Tibial nerve (tissue), 4 donors: ENCODE measurements around the gene KCNJ6.

Source experiments
- EP300 ChIP-seq, 2 donors: sonication (generic); formaldehyde crosslinking; IDR thresholded peaks; one replicate each; pipeline ENCODE4 v1.6.1; 2017; ENCODE audit warnings: antibody characterized with exemption in 2 of 2, mild to moderate bottlenecking in 1 of 2
- POLR2A ChIP-seq, 2 donors: fragments of 450-650 bp; IDR thresholded peaks; one replicate each; pipeline ENCODE4 v1.6.1; 2017; ENCODE audit warnings: antibody characterized with exemption in 2 of 2, mild to moderate bottlenecking in 2 of 2, moderate library complexity in 2 of 2
- TF ChIP-seq, protein P1 (sequence below), 5 experiments: fragments of 200-600 bp in 3 of 5; fragments of 450-650 bp in 2 of 5; sonication (generic) in 3 of 5; IDR thresholded peaks; one replicate each; pipeline ENCODE4 v1.5.1; 2016 to 2019; ENCODE audit warnings: antibody characterized with exemption in 5 of 5, mild to moderate bottlenecking in 3 of 5, moderate library complexity in 2 of 5

DNA sequence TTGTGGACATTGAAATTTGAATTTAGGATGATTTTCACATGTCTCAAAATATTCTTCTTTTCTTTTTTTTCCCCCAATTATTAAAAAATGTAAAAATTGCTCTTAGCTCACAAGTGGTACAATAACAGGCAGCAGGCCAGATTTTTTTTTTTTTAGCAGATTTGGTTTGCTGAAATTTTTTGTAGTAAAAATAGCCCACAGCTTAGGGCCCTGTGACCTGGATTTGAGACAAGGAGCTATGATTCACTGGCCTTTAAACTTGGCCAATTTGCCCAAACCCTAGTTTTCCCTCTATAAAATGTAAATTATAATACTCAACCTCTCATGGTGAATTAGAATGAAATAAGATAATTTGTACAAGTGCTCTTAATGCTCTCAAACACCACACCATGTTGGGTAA is 295.9 kb downstream of the KCNJ6 start:
- TF ChIP-seq POLR2A (IDR thresholded peaks at IDR 0.05) = no peak
- TF ChIP-seq, protein P1, sequence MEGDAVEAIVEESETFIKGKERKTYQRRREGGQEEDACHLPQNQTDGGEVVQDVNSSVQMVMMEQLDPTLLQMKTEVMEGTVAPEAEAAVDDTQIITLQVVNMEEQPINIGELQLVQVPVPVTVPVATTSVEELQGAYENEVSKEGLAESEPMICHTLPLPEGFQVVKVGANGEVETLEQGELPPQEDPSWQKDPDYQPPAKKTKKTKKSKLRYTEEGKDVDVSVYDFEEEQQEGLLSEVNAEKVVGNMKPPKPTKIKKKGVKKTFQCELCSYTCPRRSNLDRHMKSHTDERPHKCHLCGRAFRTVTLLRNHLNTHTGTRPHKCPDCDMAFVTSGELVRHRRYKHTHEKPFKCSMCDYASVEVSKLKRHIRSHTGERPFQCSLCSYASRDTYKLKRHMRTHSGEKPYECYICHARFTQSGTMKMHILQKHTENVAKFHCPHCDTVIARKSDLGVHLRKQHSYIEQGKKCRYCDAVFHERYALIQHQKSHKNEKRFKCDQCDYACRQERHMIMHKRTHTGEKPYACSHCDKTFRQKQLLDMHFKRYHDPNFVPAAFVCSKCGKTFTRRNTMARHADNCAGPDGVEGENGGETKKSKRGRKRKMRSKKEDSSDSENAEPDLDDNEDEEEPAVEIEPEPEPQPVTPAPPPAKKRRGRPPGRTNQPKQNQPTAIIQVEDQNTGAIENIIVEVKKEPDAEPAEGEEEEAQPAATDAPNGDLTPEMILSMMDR (IDR thresholded peaks at IDR 0.05) = no peak
- no peak for TF ChIP-seq EP300 (IDR thresholded peaks at IDR 0.05)
